SU-DHL-6 (cell line): Measurements from ENCODE around the gene ZNF438.

Source experiments
- H2AFZ ChIP-seq: fragments of 200-600 bp; sonication (generic); 2 replicates; pipeline ENCODE4 v1.6.1; 2014; ENCODE audit warnings: low read depth, mild to moderate bottlenecking, moderate library complexity, mixed read lengths, antibody characterized with exemption, low read length; ENCODE audit not compliant: severe bottlenecking
- H3F3A ChIP-seq: fragments of 200-600 bp; shearing (Covaris generic); 2 replicates; pipeline ENCODE4 v1.6.0; 2016; ENCODE audit warnings: antibody characterized with exemption, mild to moderate bottlenecking; ENCODE audit not compliant: insufficient read depth
- H3K27ac ChIP-seq: fragments of 200-600 bp; sonication (generic); 2 replicates; pipeline ENCODE4 v1.5.1; 2016; ENCODE audit warnings: low read depth, mild to moderate bottlenecking, low read length, moderate library complexity, mixed read lengths
- H3K27me3 ChIP-seq: fragments of 200-600 bp; sonication (generic), shearing (Covaris generic); 2 replicates; pipeline ENCODE4 v1.6.0; 2014; ENCODE audit warnings: mild to moderate bottlenecking, low read length
- H3K36me3 ChIP-seq: fragments of 200-600 bp; sonication (generic); 2 replicates; pipeline ENCODE4 v1.6.1; 2014; ENCODE audit warnings: mild to moderate bottlenecking, low read length, mixed read lengths
- H3K4me2 ChIP-seq: fragments of 300-600, 200-600 bp; shearing (Covaris generic), sonication (generic); 2 replicates; pipeline ENCODE4 v1.6.0; 2014; ENCODE audit warnings: low read length, low read depth, mild to moderate bottlenecking; ENCODE audit not compliant: poor library complexity, severe bottlenecking
- H3K4me3 ChIP-seq: fragments of 200-600 bp; sonication (generic); 2 replicates; pipeline ENCODE4 v1.5.1; 2014; ENCODE audit warnings: antibody characterized with exemption, low read length, mild to moderate bottlenecking, mixed read lengths; ENCODE audit not compliant: insufficient read depth, poor library complexity, severe bottlenecking
- H3K79me2 ChIP-seq: fragments of 200-600 bp; sonication (generic); 2 replicates; pipeline ENCODE4 v1.6.1; 2014; ENCODE audit warnings: mild to moderate bottlenecking, low read length, moderate library complexity; ENCODE audit not compliant: insufficient read depth
- H3K9ac ChIP-seq: fragments of 200-600 bp; sonication (generic); 2 replicates; pipeline ENCODE4 v1.7.0; 2014; ENCODE audit warnings: mild to moderate bottlenecking, low read length
- H3K9me2 ChIP-seq: fragments of 200-600 bp; sonication (generic); replicated peaks from 2 replicates; pipeline ENCODE4 v1.6.1; 2014; ENCODE audit warnings: low read length; ENCODE audit not compliant: insufficient read depth
- H3K9me3 ChIP-seq: fragments of 200-600 bp; sonication (generic); 2 replicates; pipeline ENCODE4 v1.6.1; 2014; ENCODE audit warnings: low read length, mixed read lengths; ENCODE audit not compliant: insufficient read depth
- H4K20me1 ChIP-seq: fragments of 200-600 bp; sonication (generic); 2 replicates; pipeline ENCODE4 v1.6.1; 2014; ENCODE audit warnings: low read depth, mild to moderate bottlenecking, antibody characterized with exemption, low read length, moderate library complexity, mixed read lengths
- CTCF ChIP-seq: fragments of 200-600 bp; sonication (generic); IDR thresholded peaks from one replicate; pipeline ENCODE4 v1.5.1; 2017; ENCODE audit warnings: antibody characterized with exemption, mild to moderate bottlenecking, low read length, moderate library complexity; ENCODE audit not compliant: insufficient read depth, poor library complexity, severe bottlenecking
- EZH2phosphoT487 ChIP-seq: fragments of 200-600 bp; sonication (generic), shearing (Covaris generic); conservative IDR thresholded peaks from 2 replicates; pipeline ENCODE4 v1.6.1; 2018; ENCODE audit warnings: mild to moderate bottlenecking, antibody characterized with exemption, low read length, moderate library complexity, mixed read lengths

Gene ZNF438

GRCh38 chr10:31070691-31071090 is 39.0 kb upstream of the ZNF438 start:
- Histone ChIP-seq H3K27me3 (no peaks in the 10 kb centered on the region; the same call in 1 of the 2 replicates), H3F3A (no peaks in the 10 kb centered on the region), H3K9me3 (no peaks in the 10 kb centered on the region), H3K9ac (no peak overlapping the region), H3K36me3 (no peaks in the 10 kb centered on the region), H3K9me2 (no peaks in the 10 kb centered on the region), H3K79me2 (no peaks in the 10 kb centered on the region), H4K20me1 (no peaks in the 10 kb centered on the region), H3K27ac (no peak overlapping the region), H2AFZ (no peak overlapping the region), H3K4me3 (no peak overlapping the region), H3K4me2 (no peak overlapping the region)
- TF ChIP-seq EZH2phosphoT487 (no peak), CTCF (no peak)

GRCh38 chr10:31070025-31070424 is 38.4 kb upstream of the ZNF438 start:
- no peaks in the 10 kb centered on the region for H3K9me2 ChIP-seq
- H3K4me3 ChIP-seq, result no peak overlapping the region
- no peak overlapping the region for H3K27ac ChIP-seq
- no peaks in the 10 kb centered on the region for H4K20me1 ChIP-seq
- no peak overlapping the region for H3K9ac ChIP-seq
- TF ChIP-seq CTCF (no peak), EZH2phosphoT487 (no peak)
- H3F3A ChIP-seq, result no peaks in the 10 kb centered on the region
- H3K9me3 ChIP-seq, result no peaks in the 10 kb centered on the region
- no peaks in the 10 kb centered on the region for H3K36me3 ChIP-seq
- H3K79me2 ChIP-seq, result no peaks in the 10 kb centered on the region
- H3K27me3 ChIP-seq, result no peaks in the 10 kb centered on the region; the same call in 1 of the 2 replicates
- no peak overlapping the region for H3K4me2 ChIP-seq
- H2AFZ ChIP-seq, result no peak overlapping the region

- TF ChIP-seq CTCF (no peak), EZH2phosphoT487 (no peak)
Observed at GRCh38 chr10:31069411-31069810, 37.7 kb upstream of the ZNF438 start.

GRCh38 chr10:31064348-31064747 is 32.7 kb upstream of the ZNF438 start:
- no peak for TF ChIP-seq CTCF
- Histone ChIP-seq H3K36me3 (no peaks in the 10 kb centered on the region), H3K4me2 (no peak overlapping the region), H2AFZ (no peak overlapping the region), H4K20me1 (no peaks in the 10 kb centered on the region), H3K27ac (no peak overlapping the region), H3F3A (no peaks in the 10 kb centered on the region), H3K4me3 (no peak overlapping the region), H3K9me3 (no peaks in the 10 kb centered on the region), H3K9me2 (no peaks in the 10 kb centered on the region), H3K9ac (no peak overlapping the region), H3K79me2 (no peaks in the 10 kb centered on the region), H3K27me3 (no peaks in the 10 kb centered on the region)

More at GRCh38 chr10:31069411-31069810, 37.7 kb upstream of the ZNF438 start:
- Histone ChIP-seq H3K9me3 (no peaks in the 10 kb centered on the region), H3K4me2 (no peak overlapping the region), H4K20me1 (no peaks in the 10 kb centered on the region), H3K4me3 (no peak overlapping the region), H3K27ac (no peak overlapping the region), H2AFZ (no peak overlapping the region), H3K9me2 (no peaks in the 10 kb centered on the region), H3K79me2 (no peaks in the 10 kb centered on the region), H3F3A (no peaks in the 10 kb centered on the region), H3K36me3 (no peaks in the 10 kb centered on the region), H3K27me3 (no peaks in the 10 kb centered on the region; the same call in 1 of the 2 replicates), H3K9ac (no peak overlapping the region)
